Parathyroid adenoma (tissue), 2 donors: Measurements from ENCODE around the gene CUL4A.

Experiments
- H2AFZ ChIP-seq: fragments of 300-600 bp; sonication (generic); one replicate; pipeline ENCODE4 v1.7.0; 2017; ENCODE audit warnings: antibody characterized with exemption, mild to moderate bottlenecking
- H3K27ac ChIP-seq: fragments of 300-600 bp; sonication (generic); one replicate; pipeline ENCODE4 v1.7.0; 2017
- H3K27me3 ChIP-seq: fragments of 300-600 bp; sonication (generic); one replicate; pipeline ENCODE4 v1.7.0; 2017; ENCODE audit warnings: low read length; ENCODE audit not compliant: control insufficient read depth, insufficient read depth
- H3K36me3 ChIP-seq: fragments of 300-600 bp; sonication (generic); one replicate; pipeline ENCODE4 v1.7.0; 2017; ENCODE audit warnings: low read length; ENCODE audit not compliant: control insufficient read depth, insufficient read depth
- H3K4me1 ChIP-seq: fragments of 300-600 bp; sonication (generic); one replicate; pipeline ENCODE4 v1.7.0; 2017; ENCODE audit warnings: control low read depth
- H3K4me2 ChIP-seq: fragments of 300-600 bp; sonication (generic); one replicate; pipeline ENCODE4 v1.7.0; 2017; ENCODE audit warnings: low read length
- H3K4me3 ChIP-seq: fragments of 300-600 bp; sonication (generic); one replicate; pipeline ENCODE4 v1.7.0; 2017; ENCODE audit warnings: low read depth, low read length
- H3K79me2 ChIP-seq: fragments of 300-600 bp; sonication (generic); one replicate; pipeline ENCODE4 v1.7.0; 2017; ENCODE audit warnings: control low read depth
- H3K9ac ChIP-seq: fragments of 300-600 bp; sonication (generic); one replicate; pipeline ENCODE4 v1.7.0; 2017; ENCODE audit warnings: mild to moderate bottlenecking
- H3K9me3 ChIP-seq: fragments of 300-600 bp; sonication (generic); one replicate; pipeline ENCODE4 v1.7.0; 2017; ENCODE audit warnings: low read length; ENCODE audit not compliant: control insufficient read depth
- CTCF ChIP-seq: fragments of 300-600 bp; sonication (generic); IDR thresholded peaks from one replicate; pipeline ENCODE4 v1.7.0; 2017; ENCODE audit warnings: antibody characterized with exemption, mild to moderate bottlenecking
- donor health status: primary hyperparathyroidism.

CUL4A gene

GRCh38 chr13:113196970-113197737, 12.3 kb upstream of the CUL4A start:
- Histone ChIP-seq H2AFZ (no peak overlapping the region), H3K9me3 (no peaks in the 10 kb centered on the region), H3K36me3 (no peaks in the 10 kb centered on the region), H3K4me2 (no peak overlapping the region), H3K4me3 (no peak overlapping the region), H3K4me1 (no peaks in the 10 kb centered on the region), H3K9ac (no peak overlapping the region), H3K27ac (no peak overlapping the region), H3K79me2 (no peaks in the 10 kb centered on the region), H3K27me3 (no peaks in the 10 kb centered on the region)
- no peak for TF ChIP-seq CTCF

GRCh38 chr13:113201815-113202214, 7.6 kb upstream of the CUL4A start:
- H2AFZ ChIP-seq = no peak overlapping the region
- H3K27me3 ChIP-seq = no peaks in the 10 kb centered on the region
- no peak for TF ChIP-seq CTCF
- H3K4me1 ChIP-seq = no peaks in the 10 kb centered on the region
- H3K4me2 ChIP-seq = no peak overlapping the region
- no peak overlapping the region for H3K4me3 ChIP-seq
- H3K9me3 ChIP-seq = no peaks in the 10 kb centered on the region
- H3K27ac ChIP-seq = no peak overlapping the region
- peaks cover 20% of the 10 kb centered on the region for H3K79me2 ChIP-seq
- no peak overlapping the region for H3K9ac ChIP-seq
- no peaks in the 10 kb centered on the region for H3K36me3 ChIP-seq

GRCh38 chr13:113202912-113203311, 6.5 kb upstream of the CUL4A start:
- H3K27ac ChIP-seq = no peak overlapping the region
- no peak for TF ChIP-seq CTCF
- no peak overlapping the region for H3K4me2 ChIP-seq
- no peak overlapping the region for H3K9ac ChIP-seq
- H3K27me3 ChIP-seq = no peaks in the 10 kb centered on the region
- no peaks in the 10 kb centered on the region for H3K4me1 ChIP-seq
- H3K36me3 ChIP-seq = no peaks in the 10 kb centered on the region
- peaks cover 22% of the 10 kb centered on the region for H3K79me2 ChIP-seq
- no peaks in the 10 kb centered on the region for H3K9me3 ChIP-seq
- H3K4me3 ChIP-seq = no peak overlapping the region
- no peak overlapping the region for H2AFZ ChIP-seq

- Histone ChIP-seq H2AFZ (no peak overlapping the region), H3K9me3 (no peaks in the 10 kb centered on the region), H3K36me3 (no peaks in the 10 kb centered on the region), H3K27ac (no peak overlapping the region), H3K27me3 (no peaks in the 10 kb centered on the region), H3K4me2 (no peak overlapping the region), H3K79me2 (peaks cover 22% of the 10 kb centered on the region), H3K9ac (no peak overlapping the region), H3K4me3 (no peak overlapping the region), H3K4me1 (no peaks in the 10 kb centered on the region)
- TF ChIP-seq CTCF = no peak
Observed at GRCh38 chr13:113203507-113204377, 5.7 kb upstream of the CUL4A start.
